Spleen (tissue), 7 donors: ENCODE data around the gene RNASET2.

Source experiments
- POLR2A ChIP-seq, 3 donors: fragments of 450-650 bp; IDR thresholded peaks; one replicate each; pipeline ENCODE4 v1.5.1; 2017; ENCODE audit warnings: antibody characterized with exemption in 3 of 3, mild to moderate bottlenecking in 1 of 3
- POLR2AphosphoS5 ChIP-seq, 3 donors: sonication (generic); formaldehyde crosslinking; IDR thresholded peaks; one replicate each; pipeline ENCODE4 v1.5.1; 2017; ENCODE audit warnings: antibody characterized with exemption in 3 of 3
- TF ChIP-seq, protein P1 (sequence below), 11 experiments: fragments of 200-600 bp in 7 of 11; fragments of 450-650 bp in 4 of 11; sonication (generic) in 4 of 11; IDR thresholded peaks in 8 of 11; conservative IDR thresholded peaks in 3 of 11; 1 replicate in 7 of 11; 2 replicates in 4 of 11; pipeline versions ENCODE4 v1.4.0 to v1.8.0; 2016 to 2021; ENCODE audit warnings: antibody characterized with exemption in 11 of 11, inconsistent platforms in 4 of 11, mild to moderate bottlenecking in 1 of 11
- donor health status: DM: no; HTN: no; CAD: no; lungs with moderate emphysema.
- donor health status: DM: no; HTN: no; CAD: no.
- donor health status: DM: no; HTN: no; CAD: no.

DNA sequence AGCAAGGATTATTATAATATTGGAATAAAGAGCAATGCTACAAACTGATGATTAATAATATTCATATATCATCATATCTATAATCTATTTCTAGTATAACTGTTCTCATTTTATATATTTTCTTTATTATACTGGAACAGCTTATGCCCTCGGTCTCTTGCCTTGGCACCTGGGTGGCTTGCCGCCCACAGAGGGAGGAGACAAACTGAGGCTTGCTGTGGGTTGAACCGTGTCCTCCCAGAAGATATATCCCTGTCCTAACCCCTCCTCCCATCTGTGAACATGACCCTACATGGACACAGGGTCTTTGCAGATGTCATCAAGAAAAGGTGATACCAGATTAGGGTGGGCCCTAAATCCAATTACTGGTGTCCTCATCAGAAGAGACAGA, 4.7 kb downstream of the RNASET2 start:
- TF ChIP-seq, protein P1, sequence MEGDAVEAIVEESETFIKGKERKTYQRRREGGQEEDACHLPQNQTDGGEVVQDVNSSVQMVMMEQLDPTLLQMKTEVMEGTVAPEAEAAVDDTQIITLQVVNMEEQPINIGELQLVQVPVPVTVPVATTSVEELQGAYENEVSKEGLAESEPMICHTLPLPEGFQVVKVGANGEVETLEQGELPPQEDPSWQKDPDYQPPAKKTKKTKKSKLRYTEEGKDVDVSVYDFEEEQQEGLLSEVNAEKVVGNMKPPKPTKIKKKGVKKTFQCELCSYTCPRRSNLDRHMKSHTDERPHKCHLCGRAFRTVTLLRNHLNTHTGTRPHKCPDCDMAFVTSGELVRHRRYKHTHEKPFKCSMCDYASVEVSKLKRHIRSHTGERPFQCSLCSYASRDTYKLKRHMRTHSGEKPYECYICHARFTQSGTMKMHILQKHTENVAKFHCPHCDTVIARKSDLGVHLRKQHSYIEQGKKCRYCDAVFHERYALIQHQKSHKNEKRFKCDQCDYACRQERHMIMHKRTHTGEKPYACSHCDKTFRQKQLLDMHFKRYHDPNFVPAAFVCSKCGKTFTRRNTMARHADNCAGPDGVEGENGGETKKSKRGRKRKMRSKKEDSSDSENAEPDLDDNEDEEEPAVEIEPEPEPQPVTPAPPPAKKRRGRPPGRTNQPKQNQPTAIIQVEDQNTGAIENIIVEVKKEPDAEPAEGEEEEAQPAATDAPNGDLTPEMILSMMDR (IDR thresholded peaks at IDR 0.05 in 8 of 11, conservative IDR thresholded peaks at IDR 0.05 in 3 of 11): peak in 3 of 11 experiments; percentile 11 to 47 (median 18)
- TF ChIP-seq POLR2A (IDR thresholded peaks at IDR 0.05) (no peak), POLR2AphosphoS5 (IDR thresholded peaks at IDR 0.05) (no peak)
